ENCODE data around the gene SIPA1L2. TPM values are rescaled to one million over a fixed set of nuclear protein-coding genes. Genes with fewer than 3 reads are reported as not detected.

Gene SIPA1L2, protein sequence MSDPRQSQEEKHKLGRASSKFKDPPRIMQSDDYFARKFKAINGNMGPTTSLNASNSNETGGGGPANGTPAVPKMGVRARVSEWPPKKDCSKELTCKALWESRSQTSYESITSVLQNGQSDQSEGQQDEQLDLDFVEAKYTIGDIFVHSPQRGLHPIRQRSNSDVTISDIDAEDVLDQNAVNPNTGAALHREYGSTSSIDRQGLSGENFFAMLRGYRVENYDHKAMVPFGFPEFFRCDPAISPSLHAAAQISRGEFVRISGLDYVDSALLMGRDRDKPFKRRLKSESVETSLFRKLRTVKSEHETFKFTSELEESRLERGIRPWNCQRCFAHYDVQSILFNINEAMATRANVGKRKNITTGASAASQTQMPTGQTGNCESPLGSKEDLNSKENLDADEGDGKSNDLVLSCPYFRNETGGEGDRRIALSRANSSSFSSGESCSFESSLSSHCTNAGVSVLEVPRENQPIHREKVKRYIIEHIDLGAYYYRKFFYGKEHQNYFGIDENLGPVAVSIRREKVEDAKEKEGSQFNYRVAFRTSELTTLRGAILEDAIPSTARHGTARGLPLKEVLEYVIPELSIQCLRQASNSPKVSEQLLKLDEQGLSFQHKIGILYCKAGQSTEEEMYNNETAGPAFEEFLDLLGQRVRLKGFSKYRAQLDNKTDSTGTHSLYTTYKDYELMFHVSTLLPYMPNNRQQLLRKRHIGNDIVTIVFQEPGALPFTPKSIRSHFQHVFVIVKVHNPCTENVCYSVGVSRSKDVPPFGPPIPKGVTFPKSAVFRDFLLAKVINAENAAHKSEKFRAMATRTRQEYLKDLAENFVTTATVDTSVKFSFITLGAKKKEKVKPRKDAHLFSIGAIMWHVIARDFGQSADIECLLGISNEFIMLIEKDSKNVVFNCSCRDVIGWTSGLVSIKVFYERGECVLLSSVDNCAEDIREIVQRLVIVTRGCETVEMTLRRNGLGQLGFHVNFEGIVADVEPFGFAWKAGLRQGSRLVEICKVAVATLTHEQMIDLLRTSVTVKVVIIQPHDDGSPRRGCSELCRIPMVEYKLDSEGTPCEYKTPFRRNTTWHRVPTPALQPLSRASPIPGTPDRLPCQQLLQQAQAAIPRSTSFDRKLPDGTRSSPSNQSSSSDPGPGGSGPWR (N-terminal part only)
- total RNA-seq: 6.0 and 12.5 TPM in 2 replicates

DNA sequence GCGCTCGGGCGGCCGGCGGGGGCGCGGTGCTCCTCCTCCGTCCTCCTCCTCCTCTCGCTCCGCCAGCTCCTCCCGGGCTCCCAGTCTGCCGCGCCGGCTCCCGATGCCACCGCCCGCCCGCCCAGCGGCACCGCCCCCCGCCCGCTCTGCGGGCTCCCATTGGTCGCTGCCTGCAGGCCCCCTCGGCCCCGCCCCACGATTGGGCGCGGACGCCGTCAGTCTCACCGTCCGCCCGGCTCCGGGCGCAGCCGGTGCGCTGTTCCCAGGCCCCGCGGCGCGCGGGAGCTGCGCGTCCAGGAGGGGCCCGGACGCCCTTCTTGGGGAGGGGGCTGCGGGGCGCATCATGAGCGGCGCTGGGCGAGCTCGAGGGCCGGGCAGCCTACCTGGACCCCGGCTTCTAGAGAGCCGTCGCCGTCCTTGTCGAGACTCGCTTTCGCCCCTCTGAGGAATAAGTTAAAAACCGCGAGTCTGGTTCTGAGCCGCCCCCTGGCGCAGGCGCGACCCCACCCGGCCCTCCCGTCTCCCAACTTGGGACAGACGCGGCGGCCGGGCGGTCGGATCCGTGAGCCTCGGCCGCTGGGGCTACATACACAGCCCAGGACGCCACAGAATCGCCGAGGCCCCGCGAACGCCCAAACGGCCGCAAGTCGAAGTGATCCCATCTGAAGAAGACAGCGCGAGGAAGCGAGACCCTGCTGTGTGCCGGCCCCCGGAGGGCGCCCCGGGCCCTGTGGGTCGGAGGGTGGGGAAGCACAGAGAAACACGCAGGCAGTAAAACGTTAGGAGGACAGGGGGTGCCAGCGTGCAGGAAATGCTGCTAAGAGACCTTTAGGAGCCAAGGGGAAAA lies at the start of gene SIPA1L2:
SIPA1L2 (minus strand) TSS at position 87 of the 847 bp plus-strand sequence. CDS start 114,794 bp downstream, outside the sequence.

Other genes with a start within 250 kb of the SIPA1L2 start
- 1.1 and 1.4 TPM in 2 replicates for gene MAP10, start 175.3 kb upstream of the SIPA1L2 start, total RNA-seq